ENCODE measurements around the gene SLC16A3. TPM values are rescaled to one million over a fixed set of nuclear protein-coding genes. Genes with fewer than 3 reads are reported as not detected.

SLC16A3 gene
- total and polyA plus RNA-seq, 8 donors = 13.0 to 149 (median 19.0) TPM

DNA sequence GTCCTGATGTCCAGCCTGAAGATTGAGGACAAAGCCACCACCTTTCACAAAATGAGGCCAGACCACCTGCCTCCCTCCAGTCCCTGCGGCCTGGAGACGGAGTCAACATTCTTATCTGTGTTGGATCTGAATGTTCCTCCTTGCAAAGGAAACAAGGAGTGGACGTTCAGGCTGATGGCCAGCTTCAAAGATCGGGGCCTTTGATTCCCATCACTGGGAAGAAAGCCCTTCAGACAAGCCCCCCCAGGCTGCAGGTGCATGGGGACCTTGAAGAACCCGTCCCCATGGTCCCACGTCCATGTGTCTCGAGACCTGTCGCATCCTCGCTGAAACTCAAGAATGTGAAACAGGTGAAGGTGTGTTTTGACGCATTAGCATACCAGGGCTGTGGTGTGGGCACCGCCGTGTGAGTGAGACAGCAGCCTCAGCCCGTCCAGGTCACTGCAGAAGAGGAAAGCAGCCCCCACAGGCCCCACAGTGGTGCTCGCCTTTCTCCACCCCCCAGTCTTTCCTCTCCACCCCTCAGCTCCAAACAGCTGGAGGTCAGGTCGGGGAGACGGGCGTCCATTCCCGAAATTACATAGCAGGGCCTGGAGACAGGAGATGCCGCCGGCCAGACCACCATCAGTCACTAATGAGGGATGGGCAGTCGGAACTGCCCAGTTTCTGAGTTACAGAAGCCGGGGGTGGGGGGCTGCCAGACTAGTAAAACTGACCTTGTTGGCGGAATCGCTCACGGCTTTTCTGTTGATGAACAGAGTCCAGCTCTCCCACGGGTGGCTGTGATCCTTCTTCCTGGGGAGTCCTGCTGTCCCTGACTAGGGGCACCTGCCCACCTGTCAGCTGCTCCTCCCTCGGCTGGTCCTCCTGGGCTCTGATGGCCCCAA, 45.5 kb downstream of the SLC16A3 start:
- Histone ChIP-seq H3K27ac (peak overlapping the region; percentile 98), H3K27me3 (no peaks in the 10 kb centered on the region), H3K4me1 (peaks cover 30 to 53% of the 10 kb centered on the region in 2 donors), H3K36me3 (peaks cover 0 to 28% of the 10 kb centered on the region in 2 donors), H3K4me3 (peak overlapping the region; percentile 75 to 85), H3K9me3 (no peaks in the 10 kb centered on the region)
- intact Hi-C loops (cut with DNase I) = no loop called here
- TF ChIP-seq, protein P1, sequence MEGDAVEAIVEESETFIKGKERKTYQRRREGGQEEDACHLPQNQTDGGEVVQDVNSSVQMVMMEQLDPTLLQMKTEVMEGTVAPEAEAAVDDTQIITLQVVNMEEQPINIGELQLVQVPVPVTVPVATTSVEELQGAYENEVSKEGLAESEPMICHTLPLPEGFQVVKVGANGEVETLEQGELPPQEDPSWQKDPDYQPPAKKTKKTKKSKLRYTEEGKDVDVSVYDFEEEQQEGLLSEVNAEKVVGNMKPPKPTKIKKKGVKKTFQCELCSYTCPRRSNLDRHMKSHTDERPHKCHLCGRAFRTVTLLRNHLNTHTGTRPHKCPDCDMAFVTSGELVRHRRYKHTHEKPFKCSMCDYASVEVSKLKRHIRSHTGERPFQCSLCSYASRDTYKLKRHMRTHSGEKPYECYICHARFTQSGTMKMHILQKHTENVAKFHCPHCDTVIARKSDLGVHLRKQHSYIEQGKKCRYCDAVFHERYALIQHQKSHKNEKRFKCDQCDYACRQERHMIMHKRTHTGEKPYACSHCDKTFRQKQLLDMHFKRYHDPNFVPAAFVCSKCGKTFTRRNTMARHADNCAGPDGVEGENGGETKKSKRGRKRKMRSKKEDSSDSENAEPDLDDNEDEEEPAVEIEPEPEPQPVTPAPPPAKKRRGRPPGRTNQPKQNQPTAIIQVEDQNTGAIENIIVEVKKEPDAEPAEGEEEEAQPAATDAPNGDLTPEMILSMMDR (IDR thresholded peaks at IDR 0.05) = no peak
- DNase-seq (peak in 1 of 4 donors; percentile 61), ATAC-seq (no peak)

- no peak for ATAC-seq
- Histone ChIP-seq H3K4me3 (no peak overlapping the region), H3K27ac (no peak overlapping the region), H3K27me3 (no peaks in the 10 kb centered on the region), H3K9me3 (no peaks in the 10 kb centered on the region), H3K4me1 (peaks cover 24 to 49% of the 10 kb centered on the region in 2 donors), H3K36me3 (peaks cover 0 to 19% of the 10 kb centered on the region in 2 donors)
- intact Hi-C loops (cut with DNase I) = no loop called here
- TF ChIP-seq, protein P1 (IDR thresholded peaks at IDR 0.05) = no peak
- DNase-seq = peak in 1 of 4 donors; percentile 37
Measured at GRCh38 chr17:82275326-82275725, 46.5 kb downstream of the SLC16A3 start.

GRCh38 chr17:82276938-82277337, 48.1 kb downstream of the SLC16A3 start:
- Histone ChIP-seq H3K4me3 (no peak overlapping the region), H3K27ac (no peak overlapping the region), H3K36me3 (peaks cover 0 to 3% of the 10 kb centered on the region in 2 donors), H3K27me3 (no peaks in the 10 kb centered on the region), H3K4me1 (peaks cover 10 to 41% of the 10 kb centered on the region in 2 donors), H3K9me3 (no peaks in the 10 kb centered on the region)
- intact Hi-C loops (cut with DNase I) = no loop called here
- no peak for DNase-seq
- TF ChIP-seq, protein P1 (IDR thresholded peaks at IDR 0.05) = no peak
- ATAC-seq = no peak

- Histone ChIP-seq H3K36me3 (no peaks in the 10 kb centered on the region), H3K9me3 (no peaks in the 10 kb centered on the region), H3K27ac (no peak overlapping the region), H3K4me3 (no peak overlapping the region), H3K4me1 (peaks cover 7 to 42% of the 10 kb centered on the region in 2 donors), H3K27me3 (no peaks in the 10 kb centered on the region)
- intact Hi-C loops (cut with DNase I) = no loop called here
- no peak for ATAC-seq
- TF ChIP-seq, protein P1 (IDR thresholded peaks at IDR 0.05) = no peak
- DNase-seq = no peak
Measured at GRCh38 chr17:82277851-82278250, 49.0 kb downstream of the SLC16A3 start.

DNA sequence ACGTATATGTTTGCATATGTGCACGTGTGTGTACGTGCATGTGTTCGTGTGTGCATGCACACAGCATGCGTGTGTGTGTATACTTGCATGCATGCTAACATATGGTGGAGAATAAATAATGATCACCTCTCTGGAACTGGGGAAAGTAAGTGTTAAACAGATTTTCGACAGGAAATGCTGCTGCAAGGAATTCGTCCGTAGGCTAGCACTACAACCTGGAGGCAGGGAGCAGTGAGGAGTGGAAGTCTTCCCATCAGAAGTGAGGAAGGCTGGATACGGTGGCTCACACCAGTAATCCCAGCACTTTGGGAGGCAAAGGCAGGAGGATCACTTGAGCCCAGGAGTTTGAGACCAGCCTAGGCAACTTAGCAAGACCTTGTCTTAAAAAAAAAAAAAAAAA, 49.5 kb downstream of the SLC16A3 start:
- ATAC-seq = no peak

More for the DNA sequence above, 49.5 kb downstream of the SLC16A3 start:
- TF ChIP-seq, protein P1 (IDR thresholded peaks at IDR 0.05) = no peak
- intact Hi-C loops (cut with DNase I) = no loop called here
- H3K27ac ChIP-seq = no peak overlapping the region
- no peak for DNase-seq
- no peaks in the 10 kb centered on the region for H3K9me3 ChIP-seq
- H3K4me1 ChIP-seq = peaks cover 7 to 46% of the 10 kb centered on the region in 2 donors
- H3K4me3 ChIP-seq = no peak overlapping the region
- no peaks in the 10 kb centered on the region for H3K27me3 ChIP-seq
- no peaks in the 10 kb centered on the region for H3K36me3 ChIP-seq

Measured in left lung (tissue), 10 donors.